MM.1S (cell line): Measurements from ENCODE around the gene COPZ1.
A peak's percentile ranks its signal among the peaks of the same experiment; 100 is the strongest.

Source experiments
- DNase-seq: peaks from one replicate; pipeline ENCODE4 v3.0.0-alpha.2; 2015
- H2AFZ ChIP-seq: fragments of 300-600 bp; sonication (generic); 2 replicates; pipeline ENCODE4 v1.6.0; 2016; ENCODE audit warnings: antibody characterized with exemption, low read length
- H3F3A ChIP-seq: fragments of 300-600 bp; sonication (generic); 2 replicates; pipeline ENCODE4 v1.6.1; 2016; ENCODE audit warnings: mild to moderate bottlenecking, antibody characterized with exemption, low read length, moderate library complexity, mixed read lengths; ENCODE audit not compliant: insufficient read depth
- H3K27ac ChIP-seq: fragments of 300-600 bp; sonication (generic); 2 replicates; pipeline ENCODE4 v1.5.1; 2016; ENCODE audit warnings: mild to moderate bottlenecking, low read length
- H3K27me3 ChIP-seq: fragments of 300-600 bp; sonication (generic); replicated peaks from 2 replicates; pipeline ENCODE4 v1.6.0; 2016; ENCODE audit warnings: low read length; ENCODE audit not compliant: insufficient read depth
- H3K36me3 ChIP-seq: fragments of 300-600 bp; sonication (generic); replicated peaks from 2 replicates; pipeline ENCODE4 v1.6.1; 2016; ENCODE audit warnings: mild to moderate bottlenecking, low read length, mixed read lengths; ENCODE audit not compliant: insufficient read depth
- H3K4me1 ChIP-seq: fragments of 300-600 bp; sonication (generic); 2 replicates; pipeline ENCODE4 v1.6.1; 2016; ENCODE audit warnings: low read length, mixed read lengths
- H3K4me2 ChIP-seq: fragments of 300-600 bp; sonication (generic); 2 replicates; pipeline ENCODE4 v1.6.0; 2016; ENCODE audit warnings: low read depth, low read length
- H3K4me3 ChIP-seq: fragments of 300-600 bp; sonication (generic); 2 replicates; pipeline ENCODE4 v1.5.1; 2016; ENCODE audit warnings: low read length, mixed read lengths
- H3K79me2 ChIP-seq: fragments of 300-600 bp; sonication (generic); 2 replicates; pipeline ENCODE4 v1.6.1; 2016; ENCODE audit warnings: mixed run types, low read length, mixed read lengths
- H3K9ac ChIP-seq: fragments of 300-600 bp; sonication (generic); 2 replicates; pipeline ENCODE4 v1.6.1; 2016; ENCODE audit warnings: low read length, mixed read lengths
- H3K9me2 ChIP-seq: fragments of 300-600 bp; sonication (generic); replicated peaks from 2 replicates; pipeline ENCODE4 v1.6.1; 2016; ENCODE audit warnings: mild to moderate bottlenecking, low read length, mixed read lengths; ENCODE audit not compliant: insufficient read depth
- H3K9me3 ChIP-seq: fragments of 300-600 bp; sonication (generic); replicated peaks from 2 replicates; pipeline ENCODE4 v1.6.1; 2016; ENCODE audit warnings: mild to moderate bottlenecking, low read length, mixed read lengths; ENCODE audit not compliant: insufficient read depth
- H4K20me1 ChIP-seq: fragments of 300-600 bp; sonication (generic); 2 replicates; pipeline ENCODE4 v1.6.1; 2016; ENCODE audit warnings: mild to moderate bottlenecking, low read length, moderate library complexity, mixed read lengths; ENCODE audit not compliant: insufficient read depth
- EZH2 ChIP-seq: fragments of 300-600 bp; sonication (generic); optimal IDR thresholded peaks from 2 replicates; pipeline ENCODE3; 2017; ENCODE audit warnings: low read depth, mild to moderate bottlenecking, antibody characterized with exemption, low read length, mixed read lengths
- EZH2phosphoT487 ChIP-seq: fragments of 300-600 bp; sonication (generic); IDR thresholded peaks from 2 replicates; pipeline ENCODE4 v1.6.1; 2018; ENCODE audit warnings: antibody characterized with exemption, low read length
- TF ChIP-seq, protein P1 (sequence below): fragments of 300-600 bp; sonication (generic); IDR thresholded peaks from 2 replicates; pipeline ENCODE4 v1.5.1; 2016; ENCODE audit warnings: antibody characterized with exemption, low read length, mixed read lengths

COPZ1 gene

DNA sequence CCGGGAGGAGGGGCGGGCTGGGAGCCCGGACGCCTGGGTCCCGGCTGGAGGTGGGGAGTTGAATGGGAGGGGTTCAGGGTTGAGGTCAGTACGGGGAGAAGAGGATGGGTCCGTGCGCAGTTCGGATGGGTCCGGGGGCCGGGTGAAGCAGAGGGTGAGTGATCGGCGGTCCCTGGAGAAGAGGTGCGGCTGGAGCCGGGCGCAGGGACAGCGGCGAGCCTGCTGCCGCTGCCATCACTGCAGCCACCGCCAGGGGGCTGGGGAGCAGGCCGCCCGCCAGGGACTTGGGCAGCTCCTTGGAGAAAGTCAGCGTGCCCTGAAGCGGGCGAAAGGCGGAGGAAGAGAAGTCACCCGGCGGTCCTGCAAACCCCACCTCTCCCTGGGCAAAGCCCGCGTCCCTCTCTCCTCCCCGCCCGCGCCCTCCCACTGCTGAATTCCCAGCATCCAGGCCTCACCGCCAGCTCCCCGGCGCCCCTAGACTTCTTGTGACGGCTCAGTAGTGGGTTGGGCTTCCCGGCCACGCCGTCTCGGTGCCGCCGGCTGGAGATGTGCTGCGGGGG, 45.3 kb downstream of the COPZ1 start:
- Histone ChIP-seq H3K4me2 (no peak overlapping the region), H3F3A (no peaks in the 10 kb centered on the region), H4K20me1 (no peaks in the 10 kb centered on the region), H3K27ac (no peak overlapping the region), H3K9ac (no peak overlapping the region), H3K9me3 (no peaks in the 10 kb centered on the region), H3K4me1 (no peaks in the 10 kb centered on the region), H2AFZ (no peak overlapping the region), H3K9me2 (no peaks in the 10 kb centered on the region), H3K4me3 (no peak overlapping the region), H3K36me3 (no peaks in the 10 kb centered on the region), H3K27me3 (peaks cover 64% of the 10 kb centered on the region), H3K79me2 (no peaks in the 10 kb centered on the region)
- DNase-seq = no peak
- TF ChIP-seq EZH2 = no peak
- TF ChIP-seq EZH2phosphoT487 = no peak
- TF ChIP-seq, protein P1, sequence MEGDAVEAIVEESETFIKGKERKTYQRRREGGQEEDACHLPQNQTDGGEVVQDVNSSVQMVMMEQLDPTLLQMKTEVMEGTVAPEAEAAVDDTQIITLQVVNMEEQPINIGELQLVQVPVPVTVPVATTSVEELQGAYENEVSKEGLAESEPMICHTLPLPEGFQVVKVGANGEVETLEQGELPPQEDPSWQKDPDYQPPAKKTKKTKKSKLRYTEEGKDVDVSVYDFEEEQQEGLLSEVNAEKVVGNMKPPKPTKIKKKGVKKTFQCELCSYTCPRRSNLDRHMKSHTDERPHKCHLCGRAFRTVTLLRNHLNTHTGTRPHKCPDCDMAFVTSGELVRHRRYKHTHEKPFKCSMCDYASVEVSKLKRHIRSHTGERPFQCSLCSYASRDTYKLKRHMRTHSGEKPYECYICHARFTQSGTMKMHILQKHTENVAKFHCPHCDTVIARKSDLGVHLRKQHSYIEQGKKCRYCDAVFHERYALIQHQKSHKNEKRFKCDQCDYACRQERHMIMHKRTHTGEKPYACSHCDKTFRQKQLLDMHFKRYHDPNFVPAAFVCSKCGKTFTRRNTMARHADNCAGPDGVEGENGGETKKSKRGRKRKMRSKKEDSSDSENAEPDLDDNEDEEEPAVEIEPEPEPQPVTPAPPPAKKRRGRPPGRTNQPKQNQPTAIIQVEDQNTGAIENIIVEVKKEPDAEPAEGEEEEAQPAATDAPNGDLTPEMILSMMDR = peak; percentile 44

DNA sequence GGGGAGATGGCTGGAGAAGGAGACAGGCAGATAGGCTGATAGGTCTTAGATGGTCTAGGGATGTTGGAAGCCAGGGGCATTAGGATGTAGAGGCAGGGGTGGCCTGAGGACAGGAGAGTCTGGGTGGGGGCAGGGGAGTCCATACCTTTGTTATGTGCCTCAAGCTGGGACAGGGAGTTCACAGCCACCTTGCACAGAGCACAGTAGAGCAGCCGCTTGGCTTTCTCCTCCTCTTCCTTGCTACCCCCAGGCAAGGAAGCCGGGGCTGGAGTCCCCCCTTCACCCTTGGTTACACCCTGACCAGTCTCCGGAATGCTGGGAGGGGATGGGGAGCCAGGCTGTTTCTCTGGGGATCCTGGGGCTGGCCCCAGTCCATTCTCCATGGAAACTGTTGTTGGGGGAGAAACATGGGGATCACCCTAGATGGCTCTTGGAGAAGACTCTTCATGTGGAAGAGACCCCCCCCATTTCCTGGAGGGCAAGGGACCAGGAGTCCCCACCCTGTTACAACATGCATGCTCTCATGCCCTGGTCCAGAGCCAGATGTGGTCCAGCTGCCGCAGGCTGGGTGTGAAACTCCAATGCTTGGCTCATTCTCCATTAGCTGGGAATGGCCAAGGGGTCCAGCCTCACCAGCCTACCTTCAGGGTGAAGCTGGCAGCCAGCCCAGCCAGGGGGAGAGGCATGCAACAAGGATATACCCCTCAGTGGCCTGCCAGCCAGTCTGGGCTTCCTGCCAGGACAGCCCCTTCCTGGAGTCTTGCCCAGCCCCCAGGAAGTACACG, 46.6 kb downstream of the COPZ1 start:
- Histone ChIP-seq H3F3A (no peaks in the 10 kb centered on the region), H3K27ac (no peak overlapping the region), H3K9me3 (no peaks in the 10 kb centered on the region), H3K27me3 (peaks cover 61% of the 10 kb centered on the region), H4K20me1 (no peaks in the 10 kb centered on the region), H3K9me2 (no peaks in the 10 kb centered on the region), H3K36me3 (no peaks in the 10 kb centered on the region), H3K4me3 (no peak overlapping the region), H3K9ac (no peak overlapping the region), H3K4me2 (no peak overlapping the region), H3K79me2 (no peaks in the 10 kb centered on the region), H3K4me1 (no peaks in the 10 kb centered on the region), H2AFZ (no peak overlapping the region)
- no peak for TF ChIP-seq EZH2phosphoT487
- no peak for TF ChIP-seq EZH2
- TF ChIP-seq, protein P1 = no peak
- no peak for DNase-seq

DNA sequence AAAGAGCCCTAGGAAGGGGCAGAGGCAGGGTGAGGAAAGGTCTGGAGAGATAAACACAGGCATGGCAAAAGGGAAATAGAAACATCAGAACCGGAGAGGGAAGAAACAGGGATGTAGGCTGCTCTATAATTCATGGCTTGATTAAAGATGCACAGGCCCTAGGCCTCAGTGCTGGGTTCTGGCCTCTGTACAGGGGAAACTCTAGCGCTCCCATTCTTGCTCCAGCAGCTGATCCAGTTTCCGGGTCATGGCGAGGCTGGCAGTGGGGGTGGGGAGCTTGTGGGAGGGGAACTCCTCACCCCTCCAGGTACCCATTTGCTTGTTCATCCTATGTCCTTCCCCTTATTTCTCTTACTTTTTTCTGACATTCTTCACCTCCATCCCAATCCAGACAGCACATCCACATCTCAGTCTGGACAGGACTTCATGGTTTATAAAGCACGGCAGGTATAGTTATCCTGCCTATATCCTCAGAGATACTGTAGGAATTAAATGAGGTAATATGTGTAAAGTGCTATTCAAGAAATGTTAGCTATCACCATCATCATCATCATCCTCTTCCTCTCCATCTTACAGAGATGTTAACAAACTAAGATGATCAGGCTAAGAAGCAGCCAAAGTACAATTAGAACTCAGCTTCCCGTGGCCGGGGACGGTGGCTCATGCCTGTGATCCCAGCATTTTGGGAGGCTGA, 47.3 kb downstream of the COPZ1 start:
- Histone ChIP-seq H4K20me1 (no peaks in the 10 kb centered on the region), H3K4me1 (no peaks in the 10 kb centered on the region), H3K9me3 (no peaks in the 10 kb centered on the region), H3K9ac (no peak overlapping the region), H3K4me2 (no peak overlapping the region), H3K27ac (no peak overlapping the region), H3K27me3 (peaks cover 62% of the 10 kb centered on the region), H3K36me3 (no peaks in the 10 kb centered on the region), H3K4me3 (no peak overlapping the region), H3K79me2 (no peaks in the 10 kb centered on the region), H3K9me2 (no peaks in the 10 kb centered on the region), H2AFZ (no peak overlapping the region), H3F3A (no peaks in the 10 kb centered on the region)
- DNase-seq = no peak
- TF ChIP-seq EZH2phosphoT487 (no peak), EZH2 (no peak)
- TF ChIP-seq, protein P1 = no peak
